Measurements from ENCODE around the gene THSD7B.

THSD7B gene

GRCh38 chr2:136874258-136874657 lies 108.9 kb downstream of the THSD7B start:
- WGBS = 46% methylated on average over 4 of the region's 6 CpGs

GRCh38 chr2:136891100-136891499 lies 125.8 kb downstream of the THSD7B start:
- Histone ChIP-seq H3K14ac (ENCODE audit: low read length in 2 of 2) (no peak overlapping the region), H2BK120ac (ENCODE audit: low read depth, low read length) (no peak overlapping the region), H3K79me1 (replicated peaks; ENCODE audit: low read length, poor library complexity, severe bottlenecking) (no peaks in the 10 kb centered on the region), H2BK15ac (ENCODE audit: low read depth, poor library complexity, severe bottlenecking) (no peak overlapping the region), H3K18ac (ENCODE audit: low read depth in 1 of 2, low read length in 2 of 2) (no peak overlapping the region), H2BK5ac (ENCODE audit: low read depth, low read length, poor library complexity, severe bottlenecking) (no peak overlapping the region), H2AK5ac (ENCODE audit: low read length, severe bottlenecking) (no peak overlapping the region), H3K4me3 (ENCODE audit: insufficient read depth in 1 of 2, low read depth in 1 of 2, low read length in 2 of 2) (no peak overlapping the region), H3K4me2 (ENCODE audit: low read length, poor library complexity, severe bottlenecking) (no peak overlapping the region), H4K8ac (ENCODE audit: low read length) (no peak overlapping the region), H3K4ac (ENCODE audit: low read depth in 1 of 2, low read length in 2 of 2) (no peak overlapping the region), H3K9me3 (ENCODE audit: control insufficient read depth, low read length) (no peaks in the 10 kb centered on the region), H2BK12ac (ENCODE audit: low read length in 2 of 2) (no peak overlapping the region), H3K27me3 (ENCODE audit: control insufficient read depth in 1 of 2, insufficient read depth in 1 of 2, low read length in 2 of 2) (no peaks in the 10 kb centered on the region), H3K9ac (ENCODE audit: low read length) (no peak overlapping the region), H3K23ac (ENCODE audit: low read length in 2 of 2) (no peak overlapping the region), H3K4me1 (ENCODE audit: control insufficient read depth, insufficient read depth, low read depth, low read length) (peaks cover 3% of the 10 kb centered on the region), H4K91ac (ENCODE audit: low read length) (no peak overlapping the region), H2AFZ (ENCODE audit: low read depth, low read length) (no peak overlapping the region), H3K36me3 (ENCODE audit: control insufficient read depth in 1 of 2, insufficient read depth in 2 of 2, low read depth in 1 of 2, low read length in 2 of 2) (no peaks in the 10 kb centered on the region), H3K27ac (ENCODE audit: low read length, poor library complexity, severe bottlenecking) (peak overlapping the region; percentile 91)
- DNase-seq = no peak
- WGBS = no CpG with 5 or more reads among the region's 1 CpG

More at GRCh38 chr2:136874258-136874657, 108.9 kb downstream of the THSD7B start:
- no peak overlapping the region for H3K4me2 ChIP-seq (ENCODE audit: low read length, poor library complexity, severe bottlenecking)
- H3K79me1 ChIP-seq (replicated peaks; ENCODE audit: low read length, poor library complexity, severe bottlenecking) = no peaks in the 10 kb centered on the region
- no peaks in the 10 kb centered on the region for H3K27me3 ChIP-seq (ENCODE audit: control insufficient read depth in 1 of 2, insufficient read depth in 1 of 2, low read length in 2 of 2)
- no peak overlapping the region for H3K27ac ChIP-seq (ENCODE audit: low read length, poor library complexity, severe bottlenecking)
- no peaks in the 10 kb centered on the region for H3K36me3 ChIP-seq (ENCODE audit: control insufficient read depth in 1 of 2, insufficient read depth in 2 of 2, low read depth in 1 of 2, low read length in 2 of 2)
- no peak overlapping the region for H4K91ac ChIP-seq (ENCODE audit: low read length)
- H3K18ac ChIP-seq (ENCODE audit: low read depth in 1 of 2, low read length in 2 of 2) = no peak overlapping the region
- no peak overlapping the region for H3K14ac ChIP-seq (ENCODE audit: low read length in 2 of 2)
- H4K8ac ChIP-seq (ENCODE audit: low read length) = no peak overlapping the region
- H3K4me3 ChIP-seq (ENCODE audit: insufficient read depth in 1 of 2, low read depth in 1 of 2, low read length in 2 of 2) = no peak overlapping the region
- H3K9me3 ChIP-seq (ENCODE audit: control insufficient read depth, low read length) = no peaks in the 10 kb centered on the region
- H2BK120ac ChIP-seq (ENCODE audit: low read depth, low read length) = no peak overlapping the region
- H2AFZ ChIP-seq (ENCODE audit: low read depth, low read length) = no peak overlapping the region
- no peak overlapping the region for H3K23ac ChIP-seq (ENCODE audit: low read length in 2 of 2)
- H3K9ac ChIP-seq (ENCODE audit: low read length) = no peak overlapping the region
- H3K4me1 ChIP-seq (ENCODE audit: control insufficient read depth, insufficient read depth, low read depth, low read length) = peaks cover 2% of the 10 kb centered on the region
- H2AK5ac ChIP-seq (ENCODE audit: low read length, severe bottlenecking) = no peak overlapping the region
- H2BK5ac ChIP-seq (ENCODE audit: low read depth, low read length, poor library complexity, severe bottlenecking) = no peak overlapping the region
- DNase-seq = no peak
- no peak overlapping the region for H2BK15ac ChIP-seq (ENCODE audit: low read depth, poor library complexity, severe bottlenecking)
- H3K4ac ChIP-seq (ENCODE audit: low read depth in 1 of 2, low read length in 2 of 2) = no peak overlapping the region
- H2BK12ac ChIP-seq (ENCODE audit: low read length in 2 of 2) = no peak overlapping the region

GRCh38 chr2:136894007-136894634 lies 128.8 kb downstream of the THSD7B start:
- Histone ChIP-seq H3K27me3 (ENCODE audit: control insufficient read depth in 1 of 2, insufficient read depth in 1 of 2, low read length in 2 of 2) (no peaks in the 10 kb centered on the region), H4K91ac (ENCODE audit: low read length) (no peak overlapping the region), H3K79me1 (replicated peaks; ENCODE audit: low read length, poor library complexity, severe bottlenecking) (no peaks in the 10 kb centered on the region), H2BK120ac (ENCODE audit: low read depth, low read length) (no peak overlapping the region), H3K9me3 (ENCODE audit: control insufficient read depth, low read length) (no peaks in the 10 kb centered on the region), H3K27ac (ENCODE audit: low read length, poor library complexity, severe bottlenecking) (peak overlapping the region; percentile 22), H2AK5ac (ENCODE audit: low read length, severe bottlenecking) (no peak overlapping the region), H3K14ac (ENCODE audit: low read length in 2 of 2) (no peak overlapping the region), H3K18ac (ENCODE audit: low read depth in 1 of 2, low read length in 2 of 2) (no peak overlapping the region), H3K4me1 (ENCODE audit: control insufficient read depth, insufficient read depth, low read depth, low read length) (peaks cover 3% of the 10 kb centered on the region), H2BK12ac (ENCODE audit: low read length in 2 of 2) (no peak overlapping the region), H2BK15ac (ENCODE audit: low read depth, poor library complexity, severe bottlenecking) (no peak overlapping the region), H3K4me2 (ENCODE audit: low read length, poor library complexity, severe bottlenecking) (no peak overlapping the region), H2BK5ac (ENCODE audit: low read depth, low read length, poor library complexity, severe bottlenecking) (no peak overlapping the region), H3K23ac (ENCODE audit: low read length in 2 of 2) (no peak overlapping the region), H3K4me3 (ENCODE audit: insufficient read depth in 1 of 2, low read depth in 1 of 2, low read length in 2 of 2) (no peak overlapping the region), H2AFZ (ENCODE audit: low read depth, low read length) (no peak overlapping the region), H3K9ac (ENCODE audit: low read length) (no peak overlapping the region), H3K36me3 (ENCODE audit: control insufficient read depth in 1 of 2, insufficient read depth in 2 of 2, low read depth in 1 of 2, low read length in 2 of 2) (no peaks in the 10 kb centered on the region), H4K8ac (ENCODE audit: low read length) (no peak overlapping the region), H3K4ac (ENCODE audit: low read depth in 1 of 2, low read length in 2 of 2) (no peak overlapping the region)
- DNase-seq = no peak
- WGBS = no CpG with 5 or more reads among the region's 2 CpGs

- no peak for DNase-seq
- peak overlapping the region; percentile 67 for H3K27ac ChIP-seq (ENCODE audit: low read length, poor library complexity, severe bottlenecking)
- H4K91ac ChIP-seq (ENCODE audit: low read length) = no peak overlapping the region
- no peaks in the 10 kb centered on the region for H3K36me3 ChIP-seq (ENCODE audit: control insufficient read depth in 1 of 2, insufficient read depth in 2 of 2, low read depth in 1 of 2, low read length in 2 of 2)
- no peak overlapping the region for H2BK120ac ChIP-seq (ENCODE audit: low read depth, low read length)
- no peak overlapping the region for H3K9ac ChIP-seq (ENCODE audit: low read length)
- H3K4ac ChIP-seq (ENCODE audit: low read depth in 1 of 2, low read length in 2 of 2) = no peak overlapping the region
- H2BK15ac ChIP-seq (ENCODE audit: low read depth, poor library complexity, severe bottlenecking) = no peak overlapping the region
- no peak overlapping the region for H2AFZ ChIP-seq (ENCODE audit: low read depth, low read length)
- H3K4me2 ChIP-seq (ENCODE audit: low read length, poor library complexity, severe bottlenecking) = no peak overlapping the region
- H3K4me3 ChIP-seq (ENCODE audit: insufficient read depth in 1 of 2, low read depth in 1 of 2, low read length in 2 of 2) = no peak overlapping the region
- no peak overlapping the region for H2BK12ac ChIP-seq (ENCODE audit: low read length in 2 of 2)
- no peak overlapping the region for H3K14ac ChIP-seq (ENCODE audit: low read length in 2 of 2)
- no peaks in the 10 kb centered on the region for H3K27me3 ChIP-seq (ENCODE audit: control insufficient read depth in 1 of 2, insufficient read depth in 1 of 2, low read length in 2 of 2)
- H3K18ac ChIP-seq (ENCODE audit: low read depth in 1 of 2, low read length in 2 of 2) = no peak overlapping the region
- H3K23ac ChIP-seq (ENCODE audit: low read length in 2 of 2) = no peak overlapping the region
- H2AK5ac ChIP-seq (ENCODE audit: low read length, severe bottlenecking) = no peak overlapping the region
- 87% methylated on average over 2 of the region's 4 CpGs for WGBS
- no peaks in the 10 kb centered on the region for H3K9me3 ChIP-seq (ENCODE audit: control insufficient read depth, low read length)
- no peak overlapping the region for H4K8ac ChIP-seq (ENCODE audit: low read length)
- no peak overlapping the region for H2BK5ac ChIP-seq (ENCODE audit: low read depth, low read length, poor library complexity, severe bottlenecking)
- peaks cover 6% of the 10 kb centered on the region for H3K4me1 ChIP-seq (ENCODE audit: control insufficient read depth, insufficient read depth, low read depth, low read length)
- no peaks in the 10 kb centered on the region for H3K79me1 ChIP-seq (replicated peaks; ENCODE audit: low read length, poor library complexity, severe bottlenecking)
Measured at GRCh38 chr2:136901732-136902131, 136.4 kb downstream of the THSD7B start.

Measured in mesenchymal stem cell (in vitro differentiated cells and primary cell).